Measurements from ENCODE around the gene ADAP1. TPM values are rescaled to one million over a fixed set of nuclear protein-coding genes. Genes with fewer than 3 reads are reported as not detected.

Gene ADAP1
- total and polyA plus RNA-seq, 2 of the 13 experiments (the other 11 are each of a cell fraction or from before 2014, with no cell fraction given) = 10.5 to 24.6 TPM

DNA sequence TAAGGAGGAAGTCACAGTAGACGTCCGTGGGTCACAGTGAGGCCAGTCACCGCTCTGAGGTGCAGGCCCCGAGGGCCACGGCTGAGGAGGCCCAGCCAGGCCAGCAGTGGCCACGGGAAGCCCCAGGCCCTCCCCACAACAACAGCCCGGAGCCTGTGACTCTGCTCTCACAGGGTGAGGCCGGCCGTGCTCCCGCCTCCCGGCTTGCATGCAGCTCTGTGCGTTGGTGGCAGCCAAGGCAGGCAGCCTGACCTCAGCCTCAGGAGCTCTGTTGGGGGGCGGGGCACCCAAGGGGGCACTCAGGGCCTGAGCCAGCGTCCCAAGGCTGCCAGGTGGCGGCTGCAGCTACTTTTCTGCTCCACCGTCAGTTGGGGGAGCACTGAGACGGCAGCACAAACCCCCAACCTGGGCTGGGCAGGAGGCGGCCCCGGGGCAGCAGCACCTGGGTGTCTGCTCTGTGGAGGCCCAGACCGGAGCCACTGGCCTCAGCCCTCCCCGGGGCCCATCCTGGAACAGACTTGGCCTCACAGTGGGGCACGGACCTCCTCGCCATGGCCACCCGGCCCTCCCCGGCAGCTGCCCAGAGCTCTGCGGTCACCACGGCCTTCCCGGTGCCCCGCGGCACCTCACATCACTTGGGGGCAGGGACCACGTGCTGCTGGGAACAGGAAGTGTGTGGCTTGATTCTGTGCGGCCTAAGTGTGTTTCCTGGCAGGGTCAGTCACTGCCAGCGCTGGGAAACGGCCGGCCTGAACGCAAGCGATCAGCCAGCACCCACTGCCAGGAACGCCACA, 41.8 kb upstream of the ADAP1 start:
- no peaks in the 10 kb centered on the region for H4K20me1 ChIP-seq (ENCODE audit: insufficient read depth, low read length)
- TF ChIP-seq SSRP1 (CRISPR knock-in tag; IDR thresholded peaks at IDR 0.05) (no peak), NPAS2 (CRISPR knock-in tag; IDR thresholded peaks at IDR 0.05; ENCODE audit: borderline replicate concordance) (no peak), ZFP1 (CRISPR knock-in tag; IDR thresholded peaks at IDR 0.05) (no peak), ZNF549 (CRISPR knock-in tag; IDR thresholded peaks at IDR 0.05) (no peak), ZNF136 (CRISPR knock-in tag; IDR thresholded peaks at IDR 0.05; ENCODE audit: low read depth) (no peak)
- TF ChIP-seq, protein P1, sequence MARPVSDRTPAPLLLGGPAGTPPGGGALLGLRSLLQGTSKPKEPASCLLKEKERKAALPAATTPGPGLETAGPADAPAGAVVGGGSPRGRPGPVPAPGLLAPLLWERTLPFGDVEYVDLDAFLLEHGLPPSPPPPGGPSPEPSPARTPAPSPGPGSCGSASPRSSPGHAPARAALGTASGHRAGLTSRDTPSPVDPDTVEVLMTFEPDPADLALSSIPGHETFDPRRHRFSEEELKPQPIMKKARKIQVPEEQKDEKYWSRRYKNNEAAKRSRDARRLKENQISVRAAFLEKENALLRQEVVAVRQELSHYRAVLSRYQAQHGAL (CRISPR knock-in tag; IDR thresholded peaks at IDR 0.05; ENCODE audit: not compliant biosample characterization) = no peak
- TF ChIP-seq, protein P2, sequence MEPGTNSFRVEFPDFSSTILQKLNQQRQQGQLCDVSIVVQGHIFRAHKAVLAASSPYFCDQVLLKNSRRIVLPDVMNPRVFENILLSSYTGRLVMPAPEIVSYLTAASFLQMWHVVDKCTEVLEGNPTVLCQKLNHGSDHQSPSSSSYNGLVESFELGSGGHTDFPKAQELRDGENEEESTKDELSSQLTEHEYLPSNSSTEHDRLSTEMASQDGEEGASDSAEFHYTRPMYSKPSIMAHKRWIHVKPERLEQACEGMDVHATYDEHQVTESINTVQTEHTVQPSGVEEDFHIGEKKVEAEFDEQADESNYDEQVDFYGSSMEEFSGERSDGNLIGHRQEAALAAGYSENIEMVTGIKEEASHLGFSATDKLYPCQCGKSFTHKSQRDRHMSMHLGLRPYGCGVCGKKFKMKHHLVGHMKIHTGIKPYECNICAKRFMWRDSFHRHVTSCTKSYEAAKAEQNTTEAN (CRISPR knock-in tag; conservative IDR thresholded peaks at IDR 0.05) = no peak
- no peaks in the 10 kb centered on the region for H3K9me3 ChIP-seq (ENCODE audit: low read length)
- ChIA-PET POLR2A (no interaction called here), CTCF (ENCODE audit: low intra/inter-chr PET ratio, low total read pairs) (interaction anchor here (1.9 to 4.4 kb wide), 2 partner anchors 69 to 70 kb away, joined by 5 to 65 read pairs; no protein-coding TSS in a partner anchor)
- no peak overlapping the region for H3K27ac ChIP-seq (ENCODE audit: extremely low read length, insufficient read depth, low read length)
- peaks cover 25% of the 10 kb centered on the region for H3K4me1 ChIP-seq (ENCODE audit: insufficient read depth, low read length)
- H3K9ac ChIP-seq (ENCODE audit: insufficient read depth, low read depth, low read length) = no peak overlapping the region
- in situ Hi-C loops (cut with HindIII; ENCODE audit: extremely low pct_ligation_motif_present, low pct_unique_long_range_greater_than_20kb) (loop anchor here (5.0 kb wide), 1 partner anchor 181 kb away; no protein-coding TSS in a partner anchor), intact Hi-C loops (cut with micrococcal nuclease; ENCODE audit: unreplicated experiment) (no loop called here)
- BruUV-seq (replicated peaks) = no TSS peak
- no peak overlapping the region for H2AFZ ChIP-seq (ENCODE audit: low read length)
- H3K27me3 ChIP-seq (ENCODE audit: control insufficient read depth in 1 of 2, insufficient read depth in 2 of 2, low read length in 2 of 2) = no peaks in the 10 kb centered on the region
- FAIRE-seq (no peak), ATAC-seq (no peak), DNase-seq (ENCODE audit: low spot score) (no peak)
- WGBS (ENCODE audit: low lambda C conversion rate) = 80% methylated on average over 6 of the region's 38 CpGs
- peaks cover 0 to 1% of the 10 kb centered on the region in 2 experiments; a peak in 1 of 5 replicates for H3K36me3 ChIP-seq (replicated peaks in 1 of 2; ENCODE audit: control insufficient read depth in 1 of 2, insufficient read depth in 2 of 2, low read length in 2 of 2)
- H3K4me2 ChIP-seq (ENCODE audit: low read depth, low read length) = no peak overlapping the region
- H3K4me3 ChIP-seq (replicated peaks in 1 of 3; ENCODE audit: insufficient read depth in 1 of 3, low read depth in 2 of 3, low read length in 3 of 3) = no peak overlapping the region
- H3K79me2 ChIP-seq (ENCODE audit: insufficient read depth, low read length) = no peaks in the 10 kb centered on the region
